HL-60 (cell line): ENCODE measurements around the gene CORO6.

Experiments
- DNase-seq, 2 experiments: peaks; one replicate each; pipeline ENCODE4 v3.0.0-alpha.2; 2010 to 2020; ENCODE audit warnings: low read depth in 1 of 2, low spot score in 1 of 2
- H3K27ac ChIP-seq: fragments of 250-450 bp; sonication (Bioruptor Pico); replicated peaks from 2 replicates; pipeline ENCODE4 v1.5.1; 2020; ENCODE audit warnings: mild to moderate bottlenecking, moderate library complexity
- H3K27me3 ChIP-seq: fragments of 250-450 bp; sonication (Bioruptor Pico); 2 replicates; pipeline ENCODE4 v1.5.1; 2021; ENCODE audit warnings: mild to moderate bottlenecking, moderate library complexity; ENCODE audit not compliant: insufficient read depth, poor library complexity, severe bottlenecking
- H3K4me3 ChIP-seq: replicated peaks from 2 replicates; pipeline ENCODE4 v1.5.1; 2011; ENCODE audit warnings: mild to moderate bottlenecking, control low read depth, low read length; ENCODE audit not compliant: insufficient read depth
- GABPA ChIP-seq: IDR thresholded peaks from 2 replicates; pipeline ENCODE4 v1.6.1; 2012; ENCODE audit warnings: low read depth
- POLR2AphosphoS5 ChIP-seq: IDR thresholded peaks from 2 replicates; pipeline ENCODE4 v1.6.1; 2012; ENCODE audit warnings: low read depth
- SPI1 ChIP-seq: IDR thresholded peaks from 2 replicates; pipeline ENCODE4 v1.6.1; 2012; ENCODE audit warnings: low read depth, mild to moderate bottlenecking, borderline replicate concordance
- TF ChIP-seq, protein P1 (sequence below): IDR thresholded peaks from one replicate; pipeline ENCODE4 v1.5.1; 2011; ENCODE audit warnings: low read length, control low read depth, inconsistent platforms; ENCODE audit not compliant: insufficient read depth
- TF ChIP-seq, protein P2 (sequence below): IDR thresholded peaks from 2 replicates; pipeline ENCODE4 v1.6.1; 2012; ENCODE audit warnings: low read depth; ENCODE audit not compliant: insufficient replicate concordance

Gene CORO6

DNA sequence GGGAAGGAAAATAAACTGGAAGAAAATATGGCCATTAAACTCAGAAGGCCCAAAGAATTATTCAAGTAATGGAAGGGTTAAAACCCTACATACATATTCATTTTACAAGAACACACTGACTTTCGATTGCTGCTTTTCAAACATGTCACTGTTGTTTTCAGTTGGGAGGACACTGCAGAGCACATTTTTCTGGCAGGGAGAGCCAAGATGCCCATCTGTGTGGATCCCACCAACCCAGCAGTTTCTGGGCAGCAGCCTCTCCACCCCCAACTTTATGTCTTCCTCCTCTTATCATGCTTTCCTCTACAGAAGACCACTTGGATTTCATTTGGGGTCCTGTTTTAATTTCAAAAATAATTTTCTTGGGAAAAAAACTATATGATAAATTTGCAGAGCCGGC, 7.1 kb upstream of the CORO6 start:
- TF ChIP-seq, protein P1, sequence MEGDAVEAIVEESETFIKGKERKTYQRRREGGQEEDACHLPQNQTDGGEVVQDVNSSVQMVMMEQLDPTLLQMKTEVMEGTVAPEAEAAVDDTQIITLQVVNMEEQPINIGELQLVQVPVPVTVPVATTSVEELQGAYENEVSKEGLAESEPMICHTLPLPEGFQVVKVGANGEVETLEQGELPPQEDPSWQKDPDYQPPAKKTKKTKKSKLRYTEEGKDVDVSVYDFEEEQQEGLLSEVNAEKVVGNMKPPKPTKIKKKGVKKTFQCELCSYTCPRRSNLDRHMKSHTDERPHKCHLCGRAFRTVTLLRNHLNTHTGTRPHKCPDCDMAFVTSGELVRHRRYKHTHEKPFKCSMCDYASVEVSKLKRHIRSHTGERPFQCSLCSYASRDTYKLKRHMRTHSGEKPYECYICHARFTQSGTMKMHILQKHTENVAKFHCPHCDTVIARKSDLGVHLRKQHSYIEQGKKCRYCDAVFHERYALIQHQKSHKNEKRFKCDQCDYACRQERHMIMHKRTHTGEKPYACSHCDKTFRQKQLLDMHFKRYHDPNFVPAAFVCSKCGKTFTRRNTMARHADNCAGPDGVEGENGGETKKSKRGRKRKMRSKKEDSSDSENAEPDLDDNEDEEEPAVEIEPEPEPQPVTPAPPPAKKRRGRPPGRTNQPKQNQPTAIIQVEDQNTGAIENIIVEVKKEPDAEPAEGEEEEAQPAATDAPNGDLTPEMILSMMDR = no peak
- no peak for TF ChIP-seq SPI1
- no peak for TF ChIP-seq POLR2AphosphoS5
- TF ChIP-seq, protein P2, sequence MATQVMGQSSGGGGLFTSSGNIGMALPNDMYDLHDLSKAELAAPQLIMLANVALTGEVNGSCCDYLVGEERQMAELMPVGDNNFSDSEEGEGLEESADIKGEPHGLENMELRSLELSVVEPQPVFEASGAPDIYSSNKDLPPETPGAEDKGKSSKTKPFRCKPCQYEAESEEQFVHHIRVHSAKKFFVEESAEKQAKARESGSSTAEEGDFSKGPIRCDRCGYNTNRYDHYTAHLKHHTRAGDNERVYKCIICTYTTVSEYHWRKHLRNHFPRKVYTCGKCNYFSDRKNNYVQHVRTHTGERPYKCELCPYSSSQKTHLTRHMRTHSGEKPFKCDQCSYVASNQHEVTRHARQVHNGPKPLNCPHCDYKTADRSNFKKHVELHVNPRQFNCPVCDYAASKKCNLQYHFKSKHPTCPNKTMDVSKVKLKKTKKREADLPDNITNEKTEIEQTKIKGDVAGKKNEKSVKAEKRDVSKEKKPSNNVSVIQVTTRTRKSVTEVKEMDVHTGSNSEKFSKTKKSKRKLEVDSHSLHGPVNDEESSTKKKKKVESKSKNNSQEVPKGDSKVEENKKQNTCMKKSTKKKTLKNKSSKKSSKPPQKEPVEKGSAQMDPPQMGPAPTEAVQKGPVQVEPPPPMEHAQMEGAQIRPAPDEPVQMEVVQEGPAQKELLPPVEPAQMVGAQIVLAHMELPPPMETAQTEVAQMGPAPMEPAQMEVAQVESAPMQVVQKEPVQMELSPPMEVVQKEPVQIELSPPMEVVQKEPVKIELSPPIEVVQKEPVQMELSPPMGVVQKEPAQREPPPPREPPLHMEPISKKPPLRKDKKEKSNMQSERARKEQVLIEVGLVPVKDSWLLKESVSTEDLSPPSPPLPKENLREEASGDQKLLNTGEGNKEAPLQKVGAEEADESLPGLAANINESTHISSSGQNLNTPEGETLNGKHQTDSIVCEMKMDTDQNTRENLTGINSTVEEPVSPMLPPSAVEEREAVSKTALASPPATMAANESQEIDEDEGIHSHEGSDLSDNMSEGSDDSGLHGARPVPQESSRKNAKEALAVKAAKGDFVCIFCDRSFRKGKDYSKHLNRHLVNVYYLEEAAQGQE = no peak
- TF ChIP-seq GABPA = no peak
- H3K27ac ChIP-seq = no peak overlapping the region
- no peak for DNase-seq
- H3K27me3 ChIP-seq = no peaks in the 10 kb centered on the region
- no peak overlapping the region for H3K4me3 ChIP-seq

DNA sequence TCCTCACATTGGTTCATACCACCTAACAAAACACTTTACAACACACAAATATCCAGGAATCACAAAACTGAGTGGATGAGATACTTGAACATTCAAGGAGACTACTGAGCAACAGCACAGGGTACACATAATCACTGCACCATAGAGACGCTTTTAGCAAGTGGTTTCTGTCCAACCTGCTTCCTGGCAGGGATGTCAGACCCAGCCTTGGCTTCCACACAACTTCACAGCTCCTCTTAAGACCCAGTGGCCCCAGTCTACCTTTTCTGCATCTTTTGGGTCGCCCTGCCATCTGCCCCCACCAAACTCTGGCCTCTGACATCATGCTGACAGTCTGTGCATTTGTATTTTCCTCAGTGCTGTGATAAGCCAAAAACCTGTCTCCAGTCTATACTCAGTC, 5.9 kb upstream of the CORO6 start:
- no peak overlapping the region for H3K27ac ChIP-seq
- no peak for TF ChIP-seq SPI1
- no peak for TF ChIP-seq GABPA
- TF ChIP-seq, protein P2 = no peak
- no peak for TF ChIP-seq POLR2AphosphoS5
- TF ChIP-seq, protein P1 = no peak
- no peak for DNase-seq

DNA sequence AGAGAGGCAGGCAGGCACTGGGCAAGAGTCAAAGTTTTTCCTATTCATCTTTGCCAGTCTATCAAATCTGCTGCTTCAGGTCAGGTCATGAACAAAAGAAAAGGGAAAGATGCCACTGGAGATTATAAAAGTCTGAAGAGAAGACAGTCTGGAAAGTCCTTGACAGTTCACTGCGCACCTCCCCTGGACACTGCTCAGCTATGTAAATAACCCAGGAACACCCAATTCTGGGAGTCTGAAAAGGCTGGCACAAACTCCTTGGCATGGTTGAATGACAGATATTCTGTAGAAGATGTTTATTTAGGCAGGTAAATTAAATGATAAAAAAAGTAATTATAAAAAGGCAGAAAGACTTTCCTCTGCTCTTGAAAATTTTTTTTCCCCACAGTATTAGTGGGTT, 5.2 kb upstream of the CORO6 start:
- no peak for DNase-seq
- Histone ChIP-seq H3K4me3 (no peak overlapping the region), H3K27me3 (no peaks in the 10 kb centered on the region), H3K27ac (no peak overlapping the region)
- TF ChIP-seq SPI1 = no peak
- no peak for TF ChIP-seq POLR2AphosphoS5
- TF ChIP-seq, protein P1 = no peak
- no peak for TF ChIP-seq GABPA
- TF ChIP-seq, protein P2 = no peak

More for the DNA sequence above, 5.9 kb upstream of the CORO6 start:
- Histone ChIP-seq H3K27me3 (no peaks in the 10 kb centered on the region), H3K4me3 (no peak overlapping the region)
